Mucosa of stomach (tissue), 1 donor: ENCODE data around the gene DIS3L2.

Source experiments
- H3K27me3 ChIP-seq: one replicate; pipeline ENCODE4 v1.7.0; 2013; ENCODE audit warnings: mild to moderate bottlenecking, low read length; ENCODE audit not compliant: control insufficient read depth, insufficient read depth
- H3K36me3 ChIP-seq: one replicate; pipeline ENCODE4 v1.7.0; 2013; ENCODE audit warnings: low read length; ENCODE audit not compliant: control insufficient read depth, insufficient read depth
- H3K4me1 ChIP-seq: one replicate; pipeline ENCODE4 v1.7.0; 2013; ENCODE audit warnings: mild to moderate bottlenecking, low read length; ENCODE audit not compliant: control insufficient read depth, insufficient read depth
- H3K4me3 ChIP-seq: one replicate; pipeline ENCODE4 v1.7.0; 2013; ENCODE audit warnings: low read length
- H3K9ac ChIP-seq: one replicate; pipeline ENCODE4 v1.7.0; 2013; ENCODE audit warnings: mild to moderate bottlenecking, low read length, moderate library complexity
- H3K9me3 ChIP-seq: one replicate; pipeline ENCODE4 v1.7.0; 2013; ENCODE audit warnings: mild to moderate bottlenecking, low read length, moderate library complexity; ENCODE audit not compliant: control insufficient read depth
- donor health status: Pancreatic carcinoma.

DIS3L2 gene

DNA sequence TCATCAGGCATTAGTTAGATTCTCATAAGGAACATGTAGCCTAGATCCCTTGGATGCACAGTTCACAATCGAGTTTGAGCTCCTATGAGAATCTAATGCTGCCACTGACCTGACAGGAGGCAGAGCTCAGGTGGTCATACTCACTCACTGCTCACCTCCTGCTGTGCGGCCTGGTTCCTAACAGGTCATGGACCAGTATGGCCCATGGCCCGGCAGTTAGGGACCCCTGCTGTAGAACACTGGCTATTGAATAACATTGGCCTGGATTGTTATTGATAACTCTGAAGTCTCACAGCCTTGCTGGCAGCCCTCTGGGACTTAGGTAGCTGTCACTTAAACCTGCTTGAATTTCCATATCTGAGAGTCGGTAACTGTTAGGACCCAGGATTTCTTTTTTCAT is 302.6 kb downstream of the DIS3L2 start:
- Histone ChIP-seq H3K4me1 (no peaks in the 10 kb centered on the region), H3K9ac (no peak overlapping the region), H3K9me3 (no peaks in the 10 kb centered on the region), H3K27me3 (no peaks in the 10 kb centered on the region), H3K4me3 (no peak overlapping the region), H3K36me3 (peaks cover 7% of the 10 kb centered on the region)

DNA sequence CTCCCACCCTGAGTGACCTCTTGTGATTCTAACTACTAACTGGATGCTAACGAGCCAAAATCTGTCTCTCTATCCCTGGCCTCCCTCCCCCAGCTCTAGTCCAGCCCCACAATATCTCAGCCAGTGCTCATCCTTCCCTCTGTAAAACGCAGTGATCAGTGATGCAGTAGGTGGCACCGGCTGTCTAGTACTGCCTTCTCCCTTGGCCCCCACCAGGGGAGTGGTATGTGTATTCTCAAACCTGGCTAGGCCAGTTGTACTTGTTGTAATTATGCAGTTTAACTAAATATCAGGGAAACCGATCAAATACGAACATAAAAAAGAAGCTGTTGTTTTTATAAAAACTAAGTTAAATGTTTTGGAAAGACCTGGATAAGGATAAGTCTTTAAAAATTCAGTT is 303.8 kb downstream of the DIS3L2 start:
- Histone ChIP-seq H3K4me3 (no peak overlapping the region), H3K36me3 (peaks cover 7% of the 10 kb centered on the region), H3K27me3 (no peaks in the 10 kb centered on the region), H3K9me3 (no peaks in the 10 kb centered on the region), H3K4me1 (no peaks in the 10 kb centered on the region), H3K9ac (no peak overlapping the region)

DNA sequence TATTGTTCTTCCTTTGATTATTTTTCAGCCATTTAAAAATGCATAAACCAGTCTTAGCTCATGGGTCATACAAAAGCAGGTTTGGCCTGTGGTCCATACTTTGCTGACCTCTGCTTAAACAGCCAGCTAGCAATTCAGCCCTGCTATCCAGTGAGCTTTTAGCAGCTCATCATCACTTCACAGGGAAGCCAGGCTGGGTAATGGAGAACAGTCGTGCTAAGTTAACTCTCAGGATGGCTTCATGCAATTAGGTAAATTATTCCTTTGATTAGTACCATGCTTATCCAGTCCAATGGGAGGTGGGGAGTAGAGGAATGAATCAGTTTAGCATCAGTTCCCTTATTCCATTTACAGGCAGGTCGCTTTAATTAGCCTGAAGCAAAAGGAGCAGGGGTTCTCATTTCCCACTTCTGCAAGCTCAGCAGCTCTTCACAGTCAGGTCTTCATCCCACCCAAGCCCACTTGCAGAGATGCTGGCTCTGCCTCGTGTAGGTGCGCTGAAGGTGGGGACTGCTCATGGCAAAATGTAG is 307.2 kb downstream of the DIS3L2 start:
- H3K4me1 ChIP-seq = no peaks in the 10 kb centered on the region
- no peak overlapping the region for H3K4me3 ChIP-seq
- H3K9ac ChIP-seq = no peak overlapping the region
- peaks cover 7% of the 10 kb centered on the region for H3K36me3 ChIP-seq
- H3K27me3 ChIP-seq = no peaks in the 10 kb centered on the region
- H3K9me3 ChIP-seq = no peaks in the 10 kb centered on the region

GRCh38 chr2:232269867-232270266 is 308.4 kb downstream of the DIS3L2 start:
- Histone ChIP-seq H3K27me3 (no peaks in the 10 kb centered on the region), H3K9ac (no peak overlapping the region), H3K4me1 (no peaks in the 10 kb centered on the region), H3K36me3 (no peaks in the 10 kb centered on the region), H3K4me3 (no peak overlapping the region), H3K9me3 (no peaks in the 10 kb centered on the region)

DNA sequence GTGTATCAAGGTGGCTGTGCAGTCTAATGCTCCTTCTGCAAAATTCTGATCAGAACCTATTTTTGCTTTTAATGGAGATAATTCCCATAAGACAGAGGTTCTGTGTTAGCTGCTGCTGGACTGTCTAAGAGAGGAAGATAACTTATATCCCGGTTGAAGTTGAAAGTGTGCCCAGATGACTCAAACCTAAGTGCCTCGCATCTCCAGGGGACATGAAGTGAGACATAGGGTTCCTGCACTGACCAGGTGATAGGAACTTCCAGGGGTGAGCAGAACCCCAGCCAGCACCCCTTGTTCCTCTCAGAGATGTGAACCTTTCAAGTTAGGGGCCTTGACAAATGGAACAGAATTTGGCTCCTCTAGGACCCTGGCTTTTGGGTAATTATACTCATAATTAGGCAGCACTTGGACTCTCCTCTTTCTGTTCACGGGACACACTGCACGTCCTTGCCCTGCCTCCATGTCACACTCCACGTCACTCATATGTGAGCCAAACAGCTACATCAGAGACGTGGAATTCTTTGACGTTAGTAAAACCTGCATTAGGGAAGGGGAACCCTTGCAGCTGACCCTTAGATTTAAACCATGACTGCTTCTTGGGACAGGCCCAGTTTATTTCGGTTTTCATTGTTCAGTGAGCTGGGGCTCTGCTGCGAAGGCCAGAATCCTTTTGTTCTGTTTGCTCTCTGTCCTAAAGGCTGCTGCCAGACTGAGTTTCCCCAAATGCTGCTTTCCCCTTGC is 312.6 kb downstream of the DIS3L2 start:
- Histone ChIP-seq H3K4me1 (no peaks in the 10 kb centered on the region), H3K4me3 (no peak overlapping the region), H3K9ac (no peak overlapping the region), H3K36me3 (no peaks in the 10 kb centered on the region), H3K27me3 (no peaks in the 10 kb centered on the region), H3K9me3 (no peaks in the 10 kb centered on the region)

GRCh38 chr2:232275670-232276069 is 314.2 kb downstream of the DIS3L2 start:
- Histone ChIP-seq H3K36me3 (no peaks in the 10 kb centered on the region), H3K9ac (no peak overlapping the region), H3K4me3 (no peak overlapping the region), H3K4me1 (no peaks in the 10 kb centered on the region), H3K27me3 (no peaks in the 10 kb centered on the region), H3K9me3 (no peaks in the 10 kb centered on the region)

DNA sequence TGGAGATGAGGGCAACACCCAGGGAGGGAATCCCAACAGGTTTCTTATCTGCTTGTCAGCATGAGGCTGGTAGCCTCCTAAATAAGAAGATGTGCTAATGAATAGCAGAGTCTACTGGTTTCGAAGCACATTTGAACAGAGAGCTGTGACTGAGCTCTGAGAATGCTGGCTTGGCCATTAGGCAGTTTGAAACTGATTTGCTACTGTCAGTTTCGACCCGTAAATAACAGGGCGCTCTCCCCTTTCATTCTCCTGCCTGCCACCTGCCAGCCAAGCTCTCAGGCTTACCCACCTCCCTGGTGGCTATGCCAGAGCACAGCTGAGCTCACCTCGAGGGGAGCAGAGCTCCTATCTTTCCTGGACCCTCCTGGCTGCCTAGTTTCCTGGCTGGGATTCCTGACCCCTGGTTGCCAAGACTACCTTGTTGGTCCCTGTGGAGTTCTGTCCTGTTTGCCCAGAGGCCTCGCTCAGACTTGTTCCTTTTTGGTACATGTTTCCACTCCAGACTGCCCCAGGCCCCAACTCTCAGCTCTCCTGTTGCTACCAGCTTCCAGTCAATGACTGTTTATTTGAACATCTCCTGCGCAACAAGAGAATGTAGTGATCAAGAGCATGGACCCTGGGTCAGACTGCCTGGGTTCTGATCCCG is 314.7 kb downstream of the DIS3L2 start:
- no peaks in the 10 kb centered on the region for H3K9me3 ChIP-seq
- no peaks in the 10 kb centered on the region for H3K4me1 ChIP-seq
- no peaks in the 10 kb centered on the region for H3K36me3 ChIP-seq
- no peak overlapping the region for H3K9ac ChIP-seq
- no peak overlapping the region for H3K4me3 ChIP-seq
- no peaks in the 10 kb centered on the region for H3K27me3 ChIP-seq

GRCh38 chr2:232276733-232277313 is 315.3 kb downstream of the DIS3L2 start:
- no peaks in the 10 kb centered on the region for H3K27me3 ChIP-seq
- no peak overlapping the region for H3K4me3 ChIP-seq
- H3K36me3 ChIP-seq = no peaks in the 10 kb centered on the region
- H3K9me3 ChIP-seq = no peaks in the 10 kb centered on the region
- H3K4me1 ChIP-seq = no peaks in the 10 kb centered on the region
- H3K9ac ChIP-seq = no peak overlapping the region

DNA sequence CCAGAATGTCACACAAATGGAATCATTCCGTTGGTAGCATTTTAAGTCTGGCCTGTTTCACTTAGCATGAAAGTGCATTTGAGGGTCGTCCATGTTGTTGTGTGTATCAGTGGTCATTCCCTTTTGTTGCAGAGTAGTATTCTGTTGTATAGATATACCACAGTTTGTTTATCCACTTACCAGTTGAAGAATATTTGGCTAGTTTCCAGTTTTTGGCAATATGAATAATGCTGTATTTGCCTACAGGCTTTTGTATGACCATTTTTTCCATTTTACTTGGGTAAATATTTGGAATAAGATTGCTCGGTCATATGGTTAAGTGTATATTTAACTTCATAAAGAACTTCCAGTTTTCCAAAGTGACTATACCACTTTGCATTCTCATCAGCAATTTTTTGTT is 317.0 kb downstream of the DIS3L2 start:
- Histone ChIP-seq H3K9me3 (no peaks in the 10 kb centered on the region), H3K9ac (no peak overlapping the region), H3K27me3 (no peaks in the 10 kb centered on the region), H3K4me1 (no peaks in the 10 kb centered on the region), H3K4me3 (no peak overlapping the region), H3K36me3 (no peaks in the 10 kb centered on the region)

- H3K27me3 ChIP-seq = no peaks in the 10 kb centered on the region
- peaks cover 3% of the 10 kb centered on the region for H3K36me3 ChIP-seq
- H3K9ac ChIP-seq = no peak overlapping the region
- no peaks in the 10 kb centered on the region for H3K9me3 ChIP-seq
- no peaks in the 10 kb centered on the region for H3K4me1 ChIP-seq
- no peak overlapping the region for H3K4me3 ChIP-seq
Measured at GRCh38 chr2:232280341-232280740, 318.8 kb downstream of the DIS3L2 start.

GRCh38 chr2:232281858-232282507 is 320.5 kb downstream of the DIS3L2 start:
- Histone ChIP-seq H3K36me3 (peaks cover 5% of the 10 kb centered on the region), H3K4me3 (no peak overlapping the region), H3K27me3 (no peaks in the 10 kb centered on the region), H3K9ac (no peak overlapping the region), H3K4me1 (no peaks in the 10 kb centered on the region), H3K9me3 (no peaks in the 10 kb centered on the region)

DNA sequence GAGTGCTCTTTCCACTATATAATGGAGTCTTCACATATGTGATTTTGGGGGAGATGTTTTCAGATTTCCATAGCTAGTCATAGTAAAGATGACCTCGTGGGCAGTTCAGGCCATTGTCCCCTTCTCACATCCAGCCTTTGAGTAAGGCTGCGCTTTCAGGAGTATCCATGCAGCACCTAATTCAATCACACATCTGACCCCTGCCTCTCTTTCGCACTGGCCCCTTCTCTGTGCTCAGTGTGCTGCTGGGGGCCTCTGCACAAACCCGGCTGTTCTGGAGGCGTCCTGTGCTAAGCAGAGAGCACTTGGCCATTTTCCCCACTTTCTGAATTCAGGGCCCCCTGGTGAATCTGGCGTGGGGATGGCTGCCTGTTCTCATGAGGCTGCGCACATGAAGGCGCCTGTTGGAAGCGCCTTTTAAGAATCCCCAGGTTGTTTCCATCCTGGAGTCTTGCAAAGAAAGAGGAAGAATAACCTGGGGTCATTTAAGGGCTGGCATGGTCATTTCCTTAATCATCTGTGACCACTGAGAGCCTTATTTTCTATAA is 321.1 kb downstream of the DIS3L2 start:
- Histone ChIP-seq H3K9ac (no peak overlapping the region), H3K4me3 (no peak overlapping the region), H3K27me3 (no peaks in the 10 kb centered on the region), H3K4me1 (no peaks in the 10 kb centered on the region), H3K9me3 (no peaks in the 10 kb centered on the region), H3K36me3 (peaks cover 5% of the 10 kb centered on the region)
